Gastroesophageal sphincter (tissue), 3 donors: ENCODE results near the gene APBA1.

Source experiments
- CTCF ChIP-seq, 4 experiments: fragments of 200-600 bp in 2 of 4; fragments of 450-650 bp in 2 of 4; sonication (generic) in 1 of 4; IDR thresholded peaks; one replicate each; pipeline ENCODE4 v1.5.1; 2017 to 2019; ENCODE audit warnings: antibody characterized with exemption in 4 of 4, mild to moderate bottlenecking in 2 of 4, moderate library complexity in 2 of 4
- POLR2A ChIP-seq, 2 donors: fragments of 450-650 bp; IDR thresholded peaks; one replicate each; pipeline ENCODE4 v1.6.1; 2017; ENCODE audit warnings: antibody characterized with exemption in 2 of 2, mild to moderate bottlenecking in 2 of 2, moderate library complexity in 1 of 2

- no peak for TF ChIP-seq CTCF (IDR thresholded peaks at IDR 0.05)
- TF ChIP-seq POLR2A (IDR thresholded peaks at IDR 0.05), result no peak
Observed at GRCh38 chr9:69564557-69564956, 107.6 kb downstream of the APBA1 start.
